ENCODE measurements around the gene AGXT2. TPM values are rescaled to one million over a fixed set of nuclear protein-coding genes. Genes with fewer than 3 reads are reported as not detected.

The AGXT2 gene
- total RNA-seq, 1 experiment from 2014 or later = not detected

DNA sequence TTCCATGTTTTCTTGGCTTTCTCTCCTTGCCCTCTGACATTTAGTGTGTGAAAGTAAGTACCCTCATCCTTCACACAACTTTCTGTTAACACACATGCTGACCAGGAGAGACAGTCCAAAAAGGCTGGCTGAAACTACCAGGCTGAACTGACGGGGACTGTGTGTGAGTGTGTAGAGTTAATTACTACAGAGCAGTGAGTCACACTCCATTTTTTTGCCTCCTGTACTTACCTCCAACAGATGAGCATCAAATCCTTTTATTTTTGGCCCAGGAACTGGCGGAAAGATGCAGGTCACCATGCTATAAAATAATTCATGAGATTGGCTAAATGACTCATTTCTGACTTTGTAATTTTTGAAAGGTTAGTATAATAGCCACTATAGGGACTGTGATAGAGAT is 20.2 kb upstream of the AGXT2 start:
- Histone ChIP-seq H4K20me1 (ENCODE audit: low read length) (no peaks in the 10 kb centered on the region), H2AFZ (ENCODE audit: low read length) (no peak overlapping the region), H3K9me3 (ENCODE audit: low read length) (no peaks in the 10 kb centered on the region), H3K4me3 (ENCODE audit: low read length) (no peak overlapping the region), H3K79me2 (ENCODE audit: low read length) (no peaks in the 10 kb centered on the region), H3K9ac (ENCODE audit: low read length) (no peak overlapping the region), H3K4me1 (ENCODE audit: insufficient read depth, low read length) (no peaks in the 10 kb centered on the region), H3F3A (ENCODE audit: low read length, unreplicated experiment) (no peaks in the 10 kb centered on the region), H3K4me2 (ENCODE audit: low read length) (no peak overlapping the region), H3K36me3 (ENCODE audit: low read depth, low read length) (no peaks in the 10 kb centered on the region), H3K27ac (ENCODE audit: low read length) (no peak overlapping the region), H3K27me3 (ENCODE audit: low read length) (peaks cover 43% of the 10 kb centered on the region), H3K9me2 (replicated peaks; ENCODE audit: low read length) (no peaks in the 10 kb centered on the region)
- ChIA-PET POLR2A (ENCODE audit: unreplicated experiment) (no interaction called here), CTCF (no interaction called here)
- peak; percentile 21 for DNase-seq
- intact Hi-C loops (cut with micrococcal nuclease) = no loop called here
- peak; percentile 56 for ATAC-seq
- BruUV-seq (replicated peaks) = no TSS peak
- TF ChIP-seq EZH2phosphoT487 (IDR thresholded peaks at IDR 0.05; ENCODE audit: borderline replicate concordance, low read length) (no peak), EZH2 (IDR thresholded peaks at IDR 0.05; ENCODE audit: low read length, unreplicated experiment) (no peak), CTCF (conservative IDR thresholded peaks at IDR 0.05; ENCODE audit: low read depth, low read length) (no peak)

DNA sequence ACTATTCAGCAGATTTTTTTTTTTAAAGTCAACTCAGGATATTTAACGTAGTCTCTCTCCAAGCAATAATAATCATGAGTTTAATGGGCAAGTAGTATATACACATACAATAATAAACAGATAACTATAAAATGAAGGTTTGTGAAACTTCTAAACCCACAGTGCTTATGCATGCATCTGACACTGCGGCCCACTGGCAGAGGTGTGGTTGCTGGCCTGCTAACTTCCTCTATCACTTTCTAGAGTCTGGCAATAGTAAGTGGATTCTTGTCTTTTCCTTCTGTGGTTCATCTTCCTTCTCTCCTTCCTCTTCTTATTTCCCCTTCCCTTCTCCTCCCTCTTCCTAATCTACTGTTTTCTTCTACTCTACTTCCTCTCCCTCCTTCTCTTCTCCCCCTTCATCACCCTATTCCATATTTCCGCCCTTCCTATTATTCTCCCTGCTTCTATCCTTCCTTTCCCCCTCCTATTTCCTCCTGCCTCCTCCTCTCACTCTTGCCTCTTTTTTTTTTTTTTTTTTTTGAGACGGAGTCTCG is 18.6 kb upstream of the AGXT2 start:
- H3K4me3 ChIP-seq (ENCODE audit: low read length) = no peak overlapping the region
- ChIA-PET POLR2A (ENCODE audit: unreplicated experiment) (no interaction called here), CTCF (no interaction called here)
- no peak overlapping the region for H3K27ac ChIP-seq (ENCODE audit: low read length)
- H3F3A ChIP-seq (ENCODE audit: low read length, unreplicated experiment) = no peaks in the 10 kb centered on the region
- peaks cover 58% of the 10 kb centered on the region for H3K27me3 ChIP-seq (ENCODE audit: low read length)
- TF ChIP-seq CTCF (conservative IDR thresholded peaks at IDR 0.05; ENCODE audit: low read depth, low read length) = no peak
- TF ChIP-seq EZH2phosphoT487 (IDR thresholded peaks at IDR 0.05; ENCODE audit: borderline replicate concordance, low read length) = no peak
- no peak for TF ChIP-seq EZH2 (IDR thresholded peaks at IDR 0.05; ENCODE audit: low read length, unreplicated experiment)
- H3K4me2 ChIP-seq (ENCODE audit: low read length) = no peak overlapping the region
- no peaks in the 10 kb centered on the region for H3K36me3 ChIP-seq (ENCODE audit: low read depth, low read length)
- H3K9me2 ChIP-seq (replicated peaks; ENCODE audit: low read length) = no peaks in the 10 kb centered on the region
- no peak for ATAC-seq
- DNase-seq = no peak
- H3K79me2 ChIP-seq (ENCODE audit: low read length) = no peaks in the 10 kb centered on the region
- BruUV-seq (replicated peaks) = no TSS peak
- H2AFZ ChIP-seq (ENCODE audit: low read length) = no peak overlapping the region
- H3K9ac ChIP-seq (ENCODE audit: low read length) = no peak overlapping the region
- H3K9me3 ChIP-seq (ENCODE audit: low read length) = no peaks in the 10 kb centered on the region
- intact Hi-C loops (cut with micrococcal nuclease) = no loop called here
- no peaks in the 10 kb centered on the region for H3K4me1 ChIP-seq (ENCODE audit: insufficient read depth, low read length)
- H4K20me1 ChIP-seq (ENCODE audit: low read length) = no peaks in the 10 kb centered on the region

GRCh38 chr5:35063414-35063813 is 15.7 kb upstream of the AGXT2 start:
- ChIA-PET POLR2A (ENCODE audit: unreplicated experiment) (no interaction called here), CTCF (no interaction called here)
- ATAC-seq (no peak), DNase-seq (no peak)
- Histone ChIP-seq H3K4me1 (ENCODE audit: insufficient read depth, low read length) (no peaks in the 10 kb centered on the region), H3K9ac (ENCODE audit: low read length) (no peak overlapping the region), H3K27me3 (ENCODE audit: low read length) (peaks cover 67% of the 10 kb centered on the region), H3K9me3 (ENCODE audit: low read length) (no peaks in the 10 kb centered on the region), H3K36me3 (ENCODE audit: low read depth, low read length) (no peaks in the 10 kb centered on the region), H2AFZ (ENCODE audit: low read length) (no peak overlapping the region), H3K4me3 (ENCODE audit: low read length) (no peak overlapping the region), H3K79me2 (ENCODE audit: low read length) (no peaks in the 10 kb centered on the region), H3K4me2 (ENCODE audit: low read length) (no peak overlapping the region), H3F3A (ENCODE audit: low read length, unreplicated experiment) (no peaks in the 10 kb centered on the region), H3K9me2 (replicated peaks; ENCODE audit: low read length) (no peaks in the 10 kb centered on the region), H4K20me1 (ENCODE audit: low read length) (no peaks in the 10 kb centered on the region), H3K27ac (ENCODE audit: low read length) (no peak overlapping the region)
- BruUV-seq (replicated peaks) = no TSS peak
- intact Hi-C loops (cut with micrococcal nuclease) = no loop called here
- no peak for TF ChIP-seq CTCF (conservative IDR thresholded peaks at IDR 0.05; ENCODE audit: low read depth, low read length)
- TF ChIP-seq EZH2phosphoT487 (IDR thresholded peaks at IDR 0.05; ENCODE audit: borderline replicate concordance, low read length) = no peak
- no peak for TF ChIP-seq EZH2 (IDR thresholded peaks at IDR 0.05; ENCODE audit: low read length, unreplicated experiment)
